GM18526 (cell line): Measurements from ENCODE around the gene PHYHIPL.

Experiments used
- POLR2A ChIP-seq: IDR thresholded peaks from 3 replicates; pipeline ENCODE4 v1.6.1; 2011; ENCODE audit not compliant: insufficient read length; ENCODE audit errors: extremely low read depth

The PHYHIPL gene

DNA sequence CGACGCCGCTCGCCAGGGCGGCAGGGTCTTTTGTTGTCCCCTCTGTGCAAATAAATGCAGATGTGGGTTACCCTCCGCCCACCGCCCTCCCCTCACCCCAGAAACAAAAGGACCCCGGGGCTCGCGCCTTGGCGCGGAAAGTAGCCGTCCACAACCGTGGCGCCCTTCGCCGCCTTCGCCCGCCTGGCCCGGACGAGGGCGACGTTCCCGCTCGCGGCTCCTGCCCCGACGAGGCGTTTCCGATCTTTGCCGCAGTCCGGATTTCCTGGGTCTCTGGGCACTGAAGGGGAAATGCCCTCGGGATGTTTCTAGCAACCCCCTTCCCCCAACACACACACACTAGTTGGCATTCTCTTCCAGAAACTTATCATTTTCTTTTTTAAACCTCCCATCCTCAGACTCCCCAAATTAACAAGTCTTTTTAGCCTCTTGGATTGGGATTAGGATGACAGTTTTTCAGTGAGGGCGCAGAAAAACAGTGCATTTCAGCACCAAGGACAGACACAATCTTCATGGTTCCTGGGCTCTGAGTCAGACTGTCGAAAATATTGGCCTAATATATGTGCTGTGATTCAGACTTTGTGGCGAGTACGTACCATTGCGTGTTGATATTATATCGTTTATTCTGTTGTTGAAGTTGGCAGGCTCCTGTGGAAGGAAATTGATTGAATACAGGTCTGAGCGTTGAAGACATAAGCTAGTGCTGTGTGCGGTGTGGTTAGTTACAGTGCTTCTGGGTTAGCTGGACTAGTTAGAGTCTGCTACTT lies 771 bp downstream of the PHYHIPL start:
- no peak for TF ChIP-seq POLR2A

DNA sequence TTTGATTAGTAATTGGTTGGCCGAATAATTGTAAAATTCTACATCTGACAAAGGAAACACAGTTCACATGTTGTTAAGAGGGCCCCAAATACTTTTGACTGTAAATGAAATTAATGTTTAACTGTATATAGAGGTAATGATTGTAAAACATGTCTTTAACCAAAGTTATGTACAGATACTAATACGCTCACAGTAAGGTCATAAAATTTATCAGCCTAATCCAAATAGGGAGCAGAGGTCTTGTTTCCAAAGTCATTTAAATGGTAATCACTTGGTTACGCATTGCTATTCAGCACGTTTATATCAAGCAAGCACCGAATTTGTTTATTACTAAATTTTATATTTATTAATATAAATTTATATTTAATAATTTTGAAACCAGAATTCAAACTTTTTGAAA lies 1.4 kb downstream of the PHYHIPL start:
- no peak for TF ChIP-seq POLR2A

DNA sequence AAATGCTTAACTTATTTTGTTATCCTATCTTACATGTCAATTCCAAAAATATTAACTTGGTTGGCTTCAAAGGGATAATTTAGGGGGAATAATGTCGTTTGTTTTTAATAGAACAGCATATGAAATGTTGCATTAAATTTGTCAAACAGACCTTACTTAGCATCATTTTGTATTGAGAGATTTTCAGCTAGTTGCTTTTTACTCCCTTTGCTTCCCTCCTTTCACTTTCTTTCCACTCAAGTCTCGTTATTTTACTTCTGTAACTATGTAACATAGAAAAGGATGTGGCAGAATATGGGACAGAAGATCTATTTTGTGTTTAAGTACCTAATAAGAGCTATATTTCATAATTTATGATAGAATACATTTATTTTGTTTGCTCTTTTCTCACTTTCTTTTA lies 2.6 kb downstream of the PHYHIPL start:
- TF ChIP-seq POLR2A: no peak

DNA sequence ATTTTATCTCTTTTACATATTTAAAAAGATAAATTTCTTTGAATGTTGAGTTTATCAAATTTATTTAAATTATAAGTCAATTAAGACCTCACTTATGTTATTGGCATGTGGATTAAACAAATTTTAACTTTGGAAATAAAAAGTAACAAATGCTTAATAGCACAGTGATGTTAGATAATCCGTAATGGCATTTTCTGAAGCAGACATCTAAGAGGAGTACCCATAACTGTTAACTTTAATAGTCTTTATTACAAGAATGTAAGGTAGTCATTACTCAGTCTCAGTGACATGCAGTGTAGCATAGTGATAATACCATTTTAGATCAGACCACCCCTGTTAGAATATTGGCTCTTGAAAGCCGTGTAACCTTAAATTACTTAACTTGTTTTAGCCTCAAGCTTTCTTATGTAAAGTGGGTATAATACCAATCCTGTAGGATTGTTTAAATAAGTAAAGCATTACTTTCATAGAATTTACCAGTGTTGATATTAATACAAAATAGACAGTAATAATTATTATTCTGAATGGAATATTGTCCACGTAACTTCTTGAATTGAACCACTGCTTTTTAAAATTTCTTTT lies 4.3 kb downstream of the PHYHIPL start:
- TF ChIP-seq POLR2A: no peak

DNA sequence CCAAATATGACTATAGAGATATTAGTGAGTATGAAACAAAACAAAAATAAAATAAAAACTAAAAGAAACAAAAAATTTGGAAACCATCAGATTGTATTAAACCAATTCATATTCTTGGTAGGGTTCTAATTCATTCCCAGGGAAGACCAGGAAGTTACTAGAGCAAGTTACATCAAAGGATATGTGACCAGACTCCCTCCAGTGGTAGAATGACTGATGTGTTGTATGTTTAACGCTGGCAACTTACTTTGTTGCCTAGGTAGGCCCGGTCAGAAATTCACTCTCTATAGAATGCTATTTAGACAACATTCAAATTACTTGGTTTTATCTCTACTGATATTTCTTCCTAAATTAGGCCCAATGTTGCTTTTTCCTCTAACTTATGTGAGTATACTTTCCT lies 5.2 kb downstream of the PHYHIPL start:
- no peak for TF ChIP-seq POLR2A

- TF ChIP-seq POLR2A: no peak
Observed at GRCh38 chr10:59190332-59190731, 13.9 kb downstream of the PHYHIPL start.

DNA sequence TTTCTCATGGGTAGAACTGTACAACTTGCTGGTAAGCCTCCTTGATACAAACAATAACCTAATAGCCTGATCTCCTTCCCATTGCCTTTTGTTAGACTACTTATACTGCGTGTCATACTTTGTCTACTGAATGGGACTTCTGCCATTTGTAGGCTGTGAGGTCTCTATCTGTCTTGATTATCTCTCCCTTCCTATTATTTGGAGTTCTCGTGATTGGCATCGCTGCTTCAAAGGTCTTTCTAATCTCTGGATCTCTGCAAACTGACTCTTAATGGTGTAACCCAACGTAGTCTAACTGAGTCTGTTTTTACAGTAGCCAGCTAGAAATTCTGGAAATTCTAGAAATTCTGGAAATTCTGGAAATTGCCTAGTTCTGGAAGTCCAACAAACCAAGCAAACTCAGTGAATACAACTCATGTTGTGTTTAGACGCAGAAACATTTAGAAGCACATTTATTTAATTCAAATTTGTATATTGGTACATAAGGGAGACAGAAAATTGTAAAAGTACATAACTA lies 29.8 kb downstream of the PHYHIPL start:
- no peak for TF ChIP-seq POLR2A

DNA sequence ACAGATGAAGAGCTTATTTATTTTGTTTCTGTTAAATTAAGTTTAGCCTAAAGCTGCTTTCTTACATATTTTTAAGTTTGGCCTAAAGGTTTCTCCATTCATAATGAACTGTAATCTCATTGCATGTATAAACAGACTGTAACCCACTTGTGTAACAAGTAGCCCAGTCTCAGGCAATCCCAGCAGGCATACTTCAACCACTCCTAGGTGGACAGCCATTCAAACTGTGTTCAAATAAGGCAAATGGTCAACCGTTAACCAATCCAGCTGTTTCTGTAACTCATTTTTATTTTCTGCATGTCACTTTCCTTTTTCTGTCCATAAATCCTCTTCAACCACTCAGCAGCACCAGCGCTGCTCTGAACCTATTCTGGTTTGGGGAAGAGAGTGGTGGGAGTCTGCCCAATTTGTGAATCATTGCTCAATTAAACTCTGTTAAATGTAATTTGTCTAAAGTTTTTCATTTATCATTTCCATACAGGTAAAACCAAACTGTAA lies 35.9 kb downstream of the PHYHIPL start:
- no peak for TF ChIP-seq POLR2A

GRCh38 chr10:59214160-59214559 lies 37.7 kb downstream of the PHYHIPL start:
- no peak for TF ChIP-seq POLR2A

DNA sequence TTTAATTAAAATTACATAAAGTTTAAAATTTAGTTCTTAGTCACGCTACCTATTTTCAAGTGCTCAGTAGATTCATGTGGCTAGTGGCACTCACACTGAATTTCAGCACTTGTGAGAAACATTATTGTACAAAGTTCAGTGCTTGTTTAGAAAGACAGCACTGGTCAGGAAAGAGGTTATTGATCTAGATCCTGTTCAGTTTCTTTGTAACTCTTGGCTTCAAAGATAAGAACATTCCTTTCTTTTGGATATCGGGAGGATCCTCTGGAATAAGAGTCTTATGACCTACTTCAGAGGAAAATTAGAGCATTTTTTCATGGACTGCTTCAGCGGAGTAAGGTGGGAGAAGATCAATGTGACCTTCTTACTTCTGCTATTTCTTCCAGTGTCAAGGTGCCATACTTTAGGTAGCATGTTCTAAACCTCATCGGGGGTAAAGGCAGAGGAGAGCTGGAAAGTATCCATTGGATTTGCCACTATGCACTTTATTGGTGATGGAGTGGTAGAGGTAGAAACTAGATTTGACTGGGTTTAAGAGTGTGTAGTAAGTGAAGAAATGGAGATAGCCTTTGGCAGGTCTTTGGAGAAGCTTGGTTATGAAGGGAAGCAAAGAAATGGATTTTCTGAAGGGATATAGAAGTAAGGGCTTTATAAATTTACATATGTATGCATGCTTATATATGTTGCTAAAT lies 39.9 kb downstream of the PHYHIPL start:
- no peak for TF ChIP-seq POLR2A

DNA sequence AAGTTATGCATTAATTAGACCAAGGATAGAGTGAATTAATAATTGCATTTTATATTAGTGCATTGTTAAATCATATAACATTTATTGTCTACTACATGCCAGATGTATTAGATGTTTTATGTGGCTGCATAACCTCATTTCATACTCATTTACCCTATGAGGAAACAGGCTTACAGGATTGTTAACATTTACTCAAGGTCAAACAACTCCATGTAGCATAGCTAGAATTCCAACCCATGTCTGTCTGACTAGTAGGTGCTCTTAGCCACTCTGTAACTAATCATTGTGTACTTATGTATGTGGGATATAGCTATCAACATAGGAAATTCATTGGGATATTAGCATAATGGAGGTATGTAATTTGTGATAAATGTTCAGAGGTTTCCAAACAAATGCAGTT lies 46.3 kb downstream of the PHYHIPL start:
- no peak for TF ChIP-seq POLR2A

GRCh38 chr10:59225211-59225610 lies 48.8 kb downstream of the PHYHIPL start:
- TF ChIP-seq POLR2A: no peak

DNA sequence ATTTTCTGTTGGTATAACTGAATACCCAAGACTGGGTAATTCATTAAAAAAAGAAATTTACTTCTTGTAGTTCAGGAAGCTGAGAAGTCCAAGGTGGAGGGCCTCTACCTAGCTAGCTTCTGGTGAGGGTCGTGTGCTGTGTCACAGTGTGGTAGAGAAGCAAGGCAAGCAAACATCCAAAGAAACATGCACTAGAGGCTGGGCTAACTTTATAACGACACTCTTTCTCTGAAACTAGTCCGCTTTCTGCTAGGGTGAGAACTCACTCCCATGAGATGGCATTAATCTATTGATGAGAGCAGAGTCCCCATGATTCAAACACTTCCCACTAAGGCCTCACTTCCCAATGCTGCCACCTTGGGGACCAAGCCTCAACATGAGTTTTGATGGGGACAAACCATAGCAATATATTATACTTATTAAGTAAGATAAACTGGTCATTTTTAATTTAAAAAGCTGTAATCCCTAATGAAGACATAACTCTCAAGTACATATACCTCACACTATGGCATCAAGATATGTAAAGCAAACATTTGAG lies 50.8 kb downstream of the PHYHIPL start:
- no peak for TF ChIP-seq POLR2A

GRCh38 chr10:59229441-59229840 lies 53.0 kb downstream of the PHYHIPL start:
- TF ChIP-seq POLR2A: no peak

DNA sequence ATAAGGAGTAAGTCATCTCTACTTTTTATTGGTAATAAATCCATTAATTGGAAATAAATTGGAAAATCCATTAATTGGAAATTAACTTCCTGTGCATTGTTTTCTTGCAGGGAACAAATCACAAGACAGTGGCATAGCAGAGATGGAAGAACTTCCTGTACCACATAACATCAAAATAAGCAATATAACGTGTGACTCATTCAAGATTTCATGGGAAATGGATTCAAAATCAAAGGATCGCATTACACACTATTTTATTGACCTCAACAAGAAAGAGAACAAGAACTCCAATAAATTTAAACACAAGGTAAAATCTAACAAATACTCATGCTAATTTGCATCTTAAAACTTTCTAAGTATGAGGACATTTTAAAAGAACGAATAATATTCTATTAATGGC lies 57.8 kb downstream of the PHYHIPL start:
- TF ChIP-seq POLR2A: no peak
